ENCODE results near the gene SUGCT. TPM values are rescaled to one million over a fixed set of nuclear protein-coding genes. Genes with fewer than 3 reads are reported as not detected.

The SUGCT gene
- total and polyA plus RNA-seq, 3 experiments from 2014 or later = 1.1 to 1.4 (median 1.3) TPM

DNA sequence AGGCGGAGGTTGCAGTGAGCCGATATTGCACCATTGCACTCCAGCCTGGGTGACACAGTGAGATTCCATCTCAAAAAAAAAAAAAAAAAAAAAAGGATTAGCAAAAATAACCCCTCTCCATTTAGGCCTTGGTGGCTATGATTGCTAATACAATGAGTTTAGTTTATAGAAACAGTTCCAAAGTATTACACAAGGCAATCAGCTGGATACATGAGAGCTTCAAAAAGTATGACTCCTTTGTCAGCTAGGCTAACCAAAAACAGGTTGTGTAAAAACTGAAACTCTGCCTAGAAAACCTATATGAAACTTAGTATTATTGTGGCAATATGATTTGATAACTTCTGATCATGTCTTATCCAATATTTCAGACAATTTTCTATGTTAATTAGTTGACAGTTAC, 57.2 kb downstream of the SUGCT start:
- no peaks in the 10 kb centered on the region for H3K4me1 Mint-ChIP-seq

DNA sequence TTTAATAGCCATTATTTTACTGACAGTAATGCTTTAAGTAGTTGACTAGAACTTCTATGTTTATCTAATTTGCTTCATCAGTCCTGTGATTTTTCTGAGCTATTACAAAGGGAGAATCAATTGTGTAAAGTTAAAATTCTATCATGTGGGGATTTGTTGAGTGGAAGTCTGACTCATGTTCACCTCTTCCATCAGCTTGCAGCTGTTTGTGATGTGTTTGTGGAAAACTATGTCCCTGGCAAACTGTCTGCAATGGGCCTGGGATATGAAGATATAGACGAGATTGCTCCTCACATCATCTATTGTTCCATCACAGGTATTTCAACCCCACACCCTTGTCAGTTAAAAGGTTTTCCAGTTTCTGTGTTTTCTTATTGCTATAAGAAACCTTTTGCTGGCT, 59.9 kb downstream of the SUGCT start:
- no peak overlapping the region for H3K4me3 Mint-ChIP-seq
- Histone ChIP-seq H3K27me3 (ENCODE audit: insufficient read depth, low read length, poor library complexity, severe bottlenecking) (no peaks in the 10 kb centered on the region), H3K9me3 (ENCODE audit: low read length) (no peaks in the 10 kb centered on the region), H3K4me3 (ENCODE audit: low read length) (no peak overlapping the region), H3K4me1 (ENCODE audit: insufficient read depth, low read length) (no peaks in the 10 kb centered on the region), H3K36me3 (ENCODE audit: insufficient read depth, low read length) (no peaks in the 10 kb centered on the region), H3K27ac (ENCODE audit: low read depth, low read length) (no peak overlapping the region)
- DNase-seq = no peak
- CTCF ChIA-PET = no interaction called here
- H3K9me3 Mint-ChIP-seq = no peaks in the 10 kb centered on the region
- no peaks in the 10 kb centered on the region for H3K27me3 Mint-ChIP-seq
- no peaks in the 10 kb centered on the region for H3K36me3 Mint-ChIP-seq
- POLR2A ChIA-PET = no interaction called here
- H3K4me1 Mint-ChIP-seq = no peaks in the 10 kb centered on the region
- H3K27ac Mint-ChIP-seq = no peak overlapping the region

More for the DNA sequence above, 57.2 kb downstream of the SUGCT start:
- no peak for DNase-seq
- no peaks in the 10 kb centered on the region for H3K36me3 ChIP-seq (ENCODE audit: insufficient read depth, low read length)
- H3K27ac ChIP-seq (ENCODE audit: low read depth, low read length) = no peak overlapping the region
- no peak overlapping the region for H3K4me3 ChIP-seq (ENCODE audit: low read length)
- H3K9me3 ChIP-seq (ENCODE audit: low read length) = no peaks in the 10 kb centered on the region
- no peak overlapping the region for H3K27ac Mint-ChIP-seq
- no peaks in the 10 kb centered on the region for H3K4me1 ChIP-seq (ENCODE audit: insufficient read depth, low read length)
- no peaks in the 10 kb centered on the region for H3K27me3 Mint-ChIP-seq
- CTCF ChIA-PET = interaction anchor here (1.5 kb wide), 1 partner anchor 9 kb away, joined by 3 read pairs; no protein-coding TSS in a partner anchor
- H3K9me3 Mint-ChIP-seq = no peaks in the 10 kb centered on the region
- no peak overlapping the region for H3K4me3 Mint-ChIP-seq
- no peaks in the 10 kb centered on the region for H3K27me3 ChIP-seq (ENCODE audit: insufficient read depth, low read length, poor library complexity, severe bottlenecking)
- H3K36me3 Mint-ChIP-seq = no peaks in the 10 kb centered on the region
- POLR2A ChIA-PET = no interaction called here

GRCh38 chr7:40197527-40197926, 62.7 kb downstream of the SUGCT start:
- DNase-seq = no peak
- peaks cover 0 to 4% of the 10 kb centered on the region in 2 donors for H3K27me3 Mint-ChIP-seq
- Histone ChIP-seq H3K36me3 (ENCODE audit: insufficient read depth, low read length) (no peaks in the 10 kb centered on the region), H3K9me3 (ENCODE audit: low read length) (no peaks in the 10 kb centered on the region), H3K27ac (ENCODE audit: low read depth, low read length) (no peak overlapping the region), H3K4me1 (ENCODE audit: insufficient read depth, low read length) (no peaks in the 10 kb centered on the region), H3K27me3 (ENCODE audit: insufficient read depth, low read length, poor library complexity, severe bottlenecking) (no peaks in the 10 kb centered on the region), H3K4me3 (ENCODE audit: low read length) (no peak overlapping the region)
- no peaks in the 10 kb centered on the region for H3K4me1 Mint-ChIP-seq
- no peak overlapping the region for H3K27ac Mint-ChIP-seq
- POLR2A ChIA-PET = no interaction called here
- no peak overlapping the region for H3K4me3 Mint-ChIP-seq
- CTCF ChIA-PET = no interaction called here
- H3K9me3 Mint-ChIP-seq = no peaks in the 10 kb centered on the region
- H3K36me3 Mint-ChIP-seq = no peaks in the 10 kb centered on the region

- CTCF ChIA-PET = no interaction called here
- Mint-ChIP-seq H3K27me3 (peaks cover 0 to 4% of the 10 kb centered on the region in 2 donors), H3K36me3 (no peaks in the 10 kb centered on the region), H3K27ac (no peak overlapping the region), H3K9me3 (no peaks in the 10 kb centered on the region), H3K4me3 (no peak overlapping the region), H3K4me1 (no peaks in the 10 kb centered on the region)
- Histone ChIP-seq H3K27ac (ENCODE audit: low read depth, low read length) (no peak overlapping the region), H3K4me1 (ENCODE audit: insufficient read depth, low read length) (no peaks in the 10 kb centered on the region), H3K4me3 (ENCODE audit: low read length) (no peak overlapping the region), H3K9me3 (ENCODE audit: low read length) (no peaks in the 10 kb centered on the region), H3K27me3 (ENCODE audit: insufficient read depth, low read length, poor library complexity, severe bottlenecking) (no peaks in the 10 kb centered on the region), H3K36me3 (ENCODE audit: insufficient read depth, low read length) (no peaks in the 10 kb centered on the region)
- POLR2A ChIA-PET = no interaction called here
- no peak for DNase-seq
Measured at GRCh38 chr7:40199076-40199802, 64.4 kb downstream of the SUGCT start.

DNA sequence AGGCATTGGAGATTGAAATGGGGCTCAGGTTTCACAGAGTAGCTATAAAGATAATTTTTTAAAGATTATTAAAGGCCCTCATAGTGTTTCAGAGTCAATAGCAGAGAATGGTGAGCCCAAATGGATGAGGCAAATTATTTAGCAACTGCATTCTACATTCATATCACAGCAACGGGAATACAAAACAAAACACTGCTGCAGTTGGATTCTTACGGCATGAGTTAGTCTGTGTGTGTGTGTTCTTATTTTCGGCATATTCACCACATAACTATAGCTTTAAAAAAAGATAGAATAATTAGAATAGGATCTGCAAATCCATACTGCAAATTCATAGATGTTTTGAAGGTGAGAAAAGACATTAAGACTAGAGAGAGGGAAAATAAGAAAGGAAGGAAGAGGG, 66.0 kb downstream of the SUGCT start:
- H3K27ac Mint-ChIP-seq = no peak overlapping the region
- no peak for DNase-seq
- Histone ChIP-seq H3K4me3 (ENCODE audit: low read length) (no peak overlapping the region), H3K9me3 (ENCODE audit: low read length) (no peaks in the 10 kb centered on the region), H3K4me1 (ENCODE audit: insufficient read depth, low read length) (no peaks in the 10 kb centered on the region), H3K27me3 (ENCODE audit: insufficient read depth, low read length, poor library complexity, severe bottlenecking) (no peaks in the 10 kb centered on the region), H3K27ac (ENCODE audit: low read depth, low read length) (no peak overlapping the region), H3K36me3 (ENCODE audit: insufficient read depth, low read length) (no peaks in the 10 kb centered on the region)
- CTCF ChIA-PET = no interaction called here
- H3K4me3 Mint-ChIP-seq = no peak overlapping the region
- no peaks in the 10 kb centered on the region for H3K36me3 Mint-ChIP-seq
- POLR2A ChIA-PET = no interaction called here
- no peaks in the 10 kb centered on the region for H3K9me3 Mint-ChIP-seq
- no peaks in the 10 kb centered on the region for H3K4me1 Mint-ChIP-seq
- H3K27me3 Mint-ChIP-seq = peaks cover 0 to 4% of the 10 kb centered on the region in 2 donors

DNA sequence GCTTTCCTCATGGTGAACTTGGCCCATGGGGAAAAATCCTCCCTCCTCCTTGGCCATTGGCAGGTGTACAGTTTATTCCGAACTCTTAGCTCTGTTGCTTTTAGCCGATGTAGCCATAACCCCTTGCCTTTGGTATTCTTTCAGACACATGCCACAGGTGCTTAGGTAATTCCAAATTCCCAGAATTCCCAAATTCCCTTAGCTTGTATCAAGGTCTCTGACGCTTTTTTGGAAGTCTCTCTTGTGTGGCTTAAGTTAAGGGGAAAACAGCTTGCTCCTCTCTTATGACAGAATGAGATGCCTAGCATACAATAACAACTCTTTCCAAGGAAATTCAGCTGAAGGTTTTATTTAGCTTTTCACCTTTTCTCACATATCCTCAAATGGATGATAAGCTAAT, 68.0 kb downstream of the SUGCT start:
- no peaks in the 10 kb centered on the region for H3K4me1 ChIP-seq (ENCODE audit: insufficient read depth, low read length)
- H3K9me3 Mint-ChIP-seq = no peaks in the 10 kb centered on the region
- H3K4me3 ChIP-seq (ENCODE audit: low read length) = no peak overlapping the region
- H3K36me3 Mint-ChIP-seq = no peaks in the 10 kb centered on the region
- no peaks in the 10 kb centered on the region for H3K4me1 Mint-ChIP-seq
- H3K9me3 ChIP-seq (ENCODE audit: low read length) = no peaks in the 10 kb centered on the region
- H3K27ac Mint-ChIP-seq = no peak overlapping the region
- H3K4me3 Mint-ChIP-seq = no peak overlapping the region
- H3K36me3 ChIP-seq (ENCODE audit: insufficient read depth, low read length) = no peaks in the 10 kb centered on the region
- H3K27ac ChIP-seq (ENCODE audit: low read depth, low read length) = no peak overlapping the region
- ChIA-PET CTCF (no interaction called here), POLR2A (no interaction called here)
- H3K27me3 Mint-ChIP-seq = peaks cover 0 to 4% of the 10 kb centered on the region in 2 donors
- H3K27me3 ChIP-seq (ENCODE audit: insufficient read depth, low read length, poor library complexity, severe bottlenecking) = no peaks in the 10 kb centered on the region
- no peak for DNase-seq

DNA sequence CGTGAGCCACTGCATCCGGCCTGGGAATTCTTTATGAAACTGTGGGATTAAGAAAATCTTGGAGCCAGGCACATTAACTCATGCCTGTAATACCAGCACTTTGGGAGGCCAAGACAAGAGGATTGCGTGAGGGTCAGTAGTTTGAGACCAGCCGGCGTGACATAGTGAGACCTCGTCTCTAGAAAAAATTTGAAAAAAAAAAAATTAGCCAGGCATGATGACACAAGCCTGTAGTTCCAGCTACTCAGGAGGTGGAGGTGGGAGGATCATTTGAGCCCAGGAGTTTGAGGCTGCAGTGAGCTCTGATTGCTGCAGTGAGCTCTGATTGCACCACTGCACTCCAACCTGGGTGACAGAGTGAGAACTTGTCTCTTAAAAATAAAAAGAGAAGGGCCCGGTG, 69.8 kb downstream of the SUGCT start:
- no peaks in the 10 kb centered on the region for H3K36me3 Mint-ChIP-seq
- POLR2A ChIA-PET = no interaction called here
- H3K4me1 ChIP-seq (ENCODE audit: insufficient read depth, low read length) = no peaks in the 10 kb centered on the region
- no peak overlapping the region for H3K27ac Mint-ChIP-seq
- no peak overlapping the region for H3K4me3 ChIP-seq (ENCODE audit: low read length)
- no peaks in the 10 kb centered on the region for H3K27me3 ChIP-seq (ENCODE audit: insufficient read depth, low read length, poor library complexity, severe bottlenecking)
- no peaks in the 10 kb centered on the region for H3K9me3 Mint-ChIP-seq
- CTCF ChIA-PET = no interaction called here
- no peak overlapping the region for H3K27ac ChIP-seq (ENCODE audit: low read depth, low read length)
- no peaks in the 10 kb centered on the region for H3K4me1 Mint-ChIP-seq
- H3K36me3 ChIP-seq (ENCODE audit: insufficient read depth, low read length) = no peaks in the 10 kb centered on the region
- no peak overlapping the region for H3K4me3 Mint-ChIP-seq
- no peaks in the 10 kb centered on the region for H3K9me3 ChIP-seq (ENCODE audit: low read length)
- no peak for DNase-seq
- peaks cover 0 to 4% of the 10 kb centered on the region in 2 donors for H3K27me3 Mint-ChIP-seq

DNA sequence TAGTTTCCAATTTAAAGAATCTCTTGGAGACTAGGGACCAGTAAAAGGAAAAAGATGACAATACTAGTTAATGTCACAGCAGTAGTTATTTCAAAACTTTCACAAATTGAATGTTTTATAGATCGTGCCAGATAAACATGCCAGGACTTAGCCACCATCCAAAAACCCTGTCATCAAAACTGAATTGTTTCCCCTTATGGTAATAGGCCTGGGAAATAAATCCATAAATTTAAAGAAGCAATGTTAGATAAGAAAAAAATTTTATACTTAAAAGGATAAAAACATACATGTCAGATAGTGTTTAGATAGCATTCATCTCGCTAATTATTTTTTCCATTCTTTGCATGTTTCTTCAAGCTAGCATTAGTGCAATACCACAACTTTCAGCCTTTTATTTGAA, 71.2 kb downstream of the SUGCT start:
- Histone ChIP-seq H3K27me3 (ENCODE audit: insufficient read depth, low read length, poor library complexity, severe bottlenecking) (no peaks in the 10 kb centered on the region), H3K4me1 (ENCODE audit: insufficient read depth, low read length) (no peaks in the 10 kb centered on the region), H3K27ac (ENCODE audit: low read depth, low read length) (no peak overlapping the region), H3K4me3 (ENCODE audit: low read length) (no peak overlapping the region), H3K9me3 (ENCODE audit: low read length) (no peaks in the 10 kb centered on the region), H3K36me3 (ENCODE audit: insufficient read depth, low read length) (no peaks in the 10 kb centered on the region)
- Mint-ChIP-seq H3K36me3 (no peaks in the 10 kb centered on the region), H3K4me1 (no peaks in the 10 kb centered on the region), H3K27ac (no peak overlapping the region), H3K9me3 (no peaks in the 10 kb centered on the region), H3K27me3 (peaks cover 0 to 4% of the 10 kb centered on the region in 2 donors), H3K4me3 (no peak overlapping the region)
- no peak for DNase-seq
- ChIA-PET CTCF (no interaction called here), POLR2A (no interaction called here)
